RWPE1 (cell line): ENCODE measurements around the gene ZNF668.

Experiments
- CTCF ChIA-PET: fragments of 350-600 bp; sonication (Branson Sonifier 250); formaldehyde crosslinking; extraction: SDS; loops from one replicate; lab custom pipeline; 2021; lab: Yijun Ruan, JAX
- POLR2A ChIA-PET: fragments of 400-600 bp; formaldehyde crosslinking; extraction: SDS; loops from one replicate; lab custom pipeline; 2020; ENCODE audit warnings: antibody characterized with exemption; ENCODE audit not compliant: low non-redundant PET; lab: Yijun Ruan, JAX
- DNase-seq: peaks from one replicate; pipeline ENCODE4 v3.0.0; 2012; ENCODE audit warnings: low spot score
- H3K27ac ChIP-seq: fragments of 450-650 bp; 2 replicates; pipeline ENCODE4 v1.5.1; 2017
- CTCF ChIP-seq: fragments of 450-650 bp; conservative IDR thresholded peaks from 2 replicates; pipeline ENCODE4 v1.5.1; 2017; ENCODE audit warnings: low read depth, mild to moderate bottlenecking

ZNF668 gene

DNA sequence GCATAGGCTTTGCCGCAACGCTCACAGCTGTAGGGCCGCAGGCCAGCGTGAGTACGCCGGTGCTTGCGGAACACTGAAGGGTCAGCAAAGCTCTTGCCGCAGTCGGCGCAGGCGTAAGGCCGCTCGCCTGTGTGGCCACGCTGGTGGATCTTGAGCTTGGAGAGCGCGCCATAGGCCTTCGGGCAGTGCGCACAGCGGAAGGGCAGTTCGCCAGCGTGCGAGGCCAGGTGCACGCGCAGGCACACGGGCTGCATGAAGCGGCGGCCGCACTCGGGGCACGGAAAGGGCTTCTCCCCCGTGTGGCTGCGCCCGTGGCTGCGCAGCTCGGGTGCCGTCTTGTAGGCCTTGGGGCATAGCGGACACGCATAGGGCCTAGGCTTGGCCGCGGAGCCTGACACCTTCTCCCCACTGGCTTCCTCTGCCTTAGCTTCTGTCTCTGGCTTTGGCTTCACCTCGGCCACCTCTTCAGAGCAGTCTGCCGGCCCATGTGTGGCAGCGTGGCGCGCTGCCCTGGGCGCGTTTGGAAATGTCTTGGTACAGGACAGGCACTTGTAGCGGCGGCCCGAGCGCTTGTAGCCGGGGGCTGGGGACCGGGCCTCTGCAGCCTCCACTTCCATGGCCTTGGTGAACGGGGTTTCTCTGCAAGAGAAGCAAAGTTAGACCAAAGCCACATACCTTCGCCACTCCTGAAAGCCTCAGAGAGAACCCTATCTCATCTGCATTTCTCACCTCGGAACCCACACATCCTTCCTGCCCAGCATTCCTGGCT, 10.0 kb downstream of the ZNF668 start:
- H3K27ac ChIP-seq: peak overlapping the region; percentile 96
- TF ChIP-seq CTCF: no peak
- DNase-seq: no peak
- ChIA-PET POLR2A (no interaction called here), CTCF (interaction anchor here (0.8 to 1.1 kb wide), 2 partner anchors 12 to 79 kb away, joined by 3 read pairs; partner anchors contain the start of gene HSD3B7)

DNA sequence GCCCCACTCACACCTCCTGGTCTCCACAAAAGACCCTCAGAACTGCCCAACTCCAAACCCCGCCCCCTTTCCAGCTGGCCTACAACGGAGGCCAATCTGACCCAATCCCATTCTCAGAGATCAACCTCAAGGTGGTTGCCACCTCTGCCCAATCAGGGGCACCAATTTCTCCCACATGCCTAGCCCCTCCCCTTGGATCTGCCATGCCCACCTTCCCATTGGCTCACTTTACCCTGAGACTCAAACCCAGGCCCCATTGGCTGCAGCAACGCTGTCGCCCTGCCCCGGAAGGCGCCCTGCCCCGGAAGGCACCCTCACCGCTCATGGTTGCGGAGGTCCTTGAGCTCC, 10.6 kb downstream of the ZNF668 start:
- DNase-seq: no peak
- ChIA-PET CTCF (no interaction called here), POLR2A (no interaction called here)
- H3K27ac ChIP-seq: peak overlapping the region; percentile 96
- no peak for TF ChIP-seq CTCF

DNA sequence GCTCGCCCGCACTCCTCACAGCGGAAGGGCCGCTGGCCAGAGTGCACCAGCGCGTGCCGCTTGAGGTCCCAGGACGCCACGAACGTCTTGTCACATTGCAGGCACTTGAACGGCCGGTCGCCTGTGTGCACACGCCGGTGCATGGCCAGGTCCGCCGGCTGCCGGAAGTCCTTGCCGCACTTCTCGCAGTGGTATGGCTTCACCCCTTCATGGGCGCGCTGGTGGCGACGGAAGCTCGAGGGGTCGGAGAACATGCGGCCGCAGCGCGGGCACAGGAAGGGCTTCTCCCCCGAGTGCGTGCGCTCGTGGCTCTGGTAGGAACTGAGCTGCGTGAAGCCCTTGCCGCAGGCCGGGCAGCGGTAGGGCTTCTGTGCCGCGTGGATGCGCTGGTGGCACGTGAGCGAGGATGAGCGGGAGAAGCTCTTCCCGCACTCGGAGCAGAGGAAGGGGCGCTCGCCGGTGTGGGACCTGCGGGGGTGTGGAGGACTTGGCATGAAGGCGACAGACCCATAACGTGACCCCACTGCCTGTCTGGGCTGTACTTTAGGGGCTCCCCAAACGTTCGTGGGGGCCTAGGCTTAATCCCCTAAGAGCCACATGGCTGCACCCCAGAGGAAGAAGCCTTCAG, 12.1 kb downstream of the ZNF668 start:
- DNase-seq: no peak
- peak overlapping the region; percentile 10; the same call in 1 of the 2 replicates for H3K27ac ChIP-seq
- POLR2A ChIA-PET: no interaction called here
- TF ChIP-seq CTCF: no peak
- CTCF ChIA-PET: no interaction called here

GRCh38 chr16:31061126-31061812, 12.8 kb downstream of the ZNF668 start:
- ChIA-PET POLR2A (no interaction called here), CTCF (interaction anchor here (0.7 kb wide), 1 partner anchor 35 kb away, joined by 3 read pairs; no protein-coding TSS in a partner anchor)
- peak overlapping the region; percentile 10; the same call in 1 of the 2 replicates for H3K27ac ChIP-seq
- no peak for DNase-seq
- no peak for TF ChIP-seq CTCF

DNA sequence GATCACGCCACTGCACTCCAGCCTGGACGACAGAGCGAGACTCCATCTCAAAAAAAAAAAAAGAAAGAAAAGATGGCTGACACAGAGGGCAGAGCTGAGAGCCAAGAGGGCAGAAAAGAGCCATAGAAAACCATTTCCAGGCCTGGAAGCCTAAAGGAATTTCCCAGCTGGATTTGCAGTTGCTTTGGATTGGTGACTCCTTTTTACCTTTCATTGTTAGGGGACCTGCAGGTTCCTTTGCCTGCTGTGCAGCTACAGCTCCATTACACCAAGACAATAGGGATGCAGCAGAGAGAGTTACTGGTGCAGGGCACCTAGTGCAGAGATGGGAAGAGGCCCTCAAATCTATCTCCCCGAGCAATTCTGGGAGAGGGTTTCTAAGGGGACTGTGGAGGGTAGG, 18.4 kb downstream of the ZNF668 start:
- H3K27ac ChIP-seq: peak overlapping the region; percentile 22
- CTCF ChIA-PET: interaction anchor here (0.9 kb wide), 1 partner anchor 102 kb away, joined by 5 read pairs; no protein-coding TSS in a partner anchor
- TF ChIP-seq CTCF: no peak
- no peak for DNase-seq
- POLR2A ChIA-PET: no interaction called here

DNA sequence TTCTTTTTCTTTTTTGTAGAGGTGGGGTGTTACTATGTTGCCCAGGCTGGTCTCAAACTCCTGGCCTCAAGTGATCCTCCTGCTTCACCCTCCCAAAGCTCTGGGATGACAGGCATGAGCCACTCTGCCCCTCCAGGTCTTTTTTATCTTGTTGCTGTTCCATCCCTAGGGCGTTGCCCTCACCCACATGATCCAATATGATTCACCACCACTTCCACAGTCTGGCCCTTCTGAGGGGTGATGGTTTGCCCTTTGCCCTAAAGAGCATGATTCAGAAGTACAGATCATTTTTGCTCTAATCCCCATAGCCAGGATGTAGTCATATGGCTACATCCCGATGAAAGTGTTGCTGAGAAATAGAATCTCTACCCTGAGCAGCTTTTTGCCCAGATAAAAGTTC, 21.9 kb downstream of the ZNF668 start:
- H3K27ac ChIP-seq: peak overlapping the region; percentile 92
- POLR2A ChIA-PET: interaction anchor here (0.5 kb wide), 1 partner anchor 50 kb away, joined by 12 read pairs; no protein-coding TSS in a partner anchor
- DNase-seq: peak; percentile 95
- CTCF ChIA-PET: interaction anchor here (0.6 to 1.0 kb wide), 4 partner anchors 13 to 93 kb away, joined by 3 to 4 read pairs (median 3); partner anchors contain the start of gene PRSS8
- TF ChIP-seq CTCF: no peak
